Vagina (tissue), 2 donors: ENCODE results near the gene ASAP3. TPM values are rescaled to one million over a fixed set of nuclear protein-coding genes. Genes with fewer than 3 reads are reported as not detected.

Experiments
- DNase-seq, 2 donors: peaks; one replicate each; pipeline ENCODE4 v3.0.0-alpha.2; 2017; ENCODE audit errors: extremely low spot score in 2 of 2
- H3K27ac ChIP-seq: fragments of 200-600 bp; sonication (generic); one replicate; pipeline ENCODE4 v1.5.1; 2019
- H3K27me3 ChIP-seq: fragments of 200-600 bp; sonication (generic); one replicate; pipeline ENCODE4 v1.5.1; 2019
- H3K36me3 ChIP-seq, 2 donors: fragments of 200-600 bp; sonication (generic); one replicate each; pipeline ENCODE4 v1.5.1; 2017 to 2019
- H3K4me1 ChIP-seq: fragments of 200-600 bp; sonication (generic); one replicate; pipeline ENCODE4 v1.5.1; 2019
- H3K4me3 ChIP-seq, 2 donors: fragments of 200-600 bp; sonication (generic); 1 replicate in 1 of 2; 2 replicates in 1 of 2; pipeline ENCODE4 v1.5.1; 2016 to 2019
- H3K9me3 ChIP-seq: fragments of 200-600 bp; sonication (generic); one replicate; pipeline ENCODE4 v1.5.1; 2019
- CTCF ChIP-seq, 3 experiments: fragments of 450-650 bp in 2 of 3; fragments of 200-600 bp in 1 of 3; sonication (generic) in 1 of 3; IDR thresholded peaks; one replicate each; pipeline ENCODE4 v1.5.1; 2017 to 2019; ENCODE audit warnings: antibody characterized with exemption in 3 of 3, mild to moderate bottlenecking in 2 of 3, moderate library complexity in 2 of 3
- POLR2A ChIP-seq, 2 donors: fragments of 450-650 bp; IDR thresholded peaks; one replicate each; pipeline ENCODE4 v1.6.1; 2017; ENCODE audit warnings: antibody characterized with exemption in 2 of 2, mild to moderate bottlenecking in 2 of 2, moderate library complexity in 2 of 2
- POLR2AphosphoS5 ChIP-seq, 2 donors: sonication (generic); formaldehyde crosslinking; IDR thresholded peaks; one replicate each; pipeline ENCODE4 v1.9.0; 2017; ENCODE audit warnings: antibody characterized with exemption in 2 of 2, mild to moderate bottlenecking in 2 of 2, low read depth in 1 of 2; ENCODE audit not compliant: insufficient read depth in 1 of 2
- intact Hi-C: fragments of 100-400 bp; cut with DNase I; formaldehyde crosslinking; loops from one replicate; pipeline ENCODE4 v1.15.1; 2023
- total RNA-seq: library from RNA; depleted of rRNA; stranded (reverse); fragments of >200 nt; gene quantifications from one replicate; pipeline ENCODE4 v1.2.3, GENCODE V29; 2016

Gene ASAP3
- total RNA-seq, 1 donor from 2014 or later, result 79.1 TPM

- Histone ChIP-seq H3K4me3 (no peak overlapping the region), H3K27me3 (no peaks in the 10 kb centered on the region), H3K27ac (no peak overlapping the region), H3K36me3 (no peaks in the 10 kb centered on the region), H3K4me1 (peaks cover 2% of the 10 kb centered on the region), H3K9me3 (no peaks in the 10 kb centered on the region)
- TF ChIP-seq POLR2A (IDR thresholded peaks at IDR 0.05) (no peak), POLR2AphosphoS5 (IDR thresholded peaks at IDR 0.05; ENCODE audit: insufficient read depth in 1 of 2, low read depth in 1 of 2) (no peak), CTCF (IDR thresholded peaks at IDR 0.05) (no peak)
- no peak for DNase-seq
- intact Hi-C loops, result loop anchor here (10.0 kb wide), 1 partner anchor 65 kb away; the partner anchor contains the start of gene TCEA3
Measured at GRCh38 chr1:23489842-23490241, 5.9 kb upstream of the ASAP3 start.

GRCh38 chr1:23485002-23485332, 988 bp upstream of the ASAP3 start:
- H3K27me3 ChIP-seq, result no peaks in the 10 kb centered on the region
- H3K27ac ChIP-seq, result peak overlapping the region; percentile 93
- no peaks in the 10 kb centered on the region for H3K36me3 ChIP-seq
- TF ChIP-seq POLR2AphosphoS5 (IDR thresholded peaks at IDR 0.05; ENCODE audit: insufficient read depth in 1 of 2, low read depth in 1 of 2) (no peak), POLR2A (IDR thresholded peaks at IDR 0.05) (no peak), CTCF (IDR thresholded peaks at IDR 0.05) (no peak)
- H3K4me3 ChIP-seq, result peak overlapping the region; percentile 92
- no peaks in the 10 kb centered on the region for H3K9me3 ChIP-seq
- H3K4me1 ChIP-seq, result peaks cover 22% of the 10 kb centered on the region
- no peak for DNase-seq
- intact Hi-C loops, result loop anchor here (10.0 kb wide), 1 partner anchor 60 kb away; the partner anchor contains the start of gene TCEA3

- Histone ChIP-seq H3K27ac (peak overlapping the region; percentile 93), H3K4me1 (peaks cover 26% of the 10 kb centered on the region), H3K4me3 (peak overlapping the region; percentile 92), H3K36me3 (no peaks in the 10 kb centered on the region), H3K9me3 (no peaks in the 10 kb centered on the region), H3K27me3 (no peaks in the 10 kb centered on the region)
- intact Hi-C loops, result loop anchor here (10.0 kb wide), 1 partner anchor 60 kb away; the partner anchor contains the start of gene TCEA3
- peak in 1 of 2 donors; percentile 98 for DNase-seq
- peak in 1 of 2 donors; percentile 56 for TF ChIP-seq POLR2AphosphoS5 (IDR thresholded peaks at IDR 0.05; ENCODE audit: insufficient read depth in 1 of 2, low read depth in 1 of 2)
- no peak for TF ChIP-seq POLR2A (IDR thresholded peaks at IDR 0.05)
Measured at GRCh38 chr1:23484253-23485001, 448 bp upstream of the ASAP3 start.

GRCh38 chr1:23481904-23482303, 2.1 kb downstream of the ASAP3 start:
- no peaks in the 10 kb centered on the region for H3K36me3 ChIP-seq
- peaks cover 38% of the 10 kb centered on the region for H3K4me1 ChIP-seq
- H3K27ac ChIP-seq, result no peak overlapping the region
- H3K9me3 ChIP-seq, result no peaks in the 10 kb centered on the region
- intact Hi-C loops, result loop anchor here (10.0 kb wide), 1 partner anchor 57 kb away; the partner anchor contains the start of gene TCEA3
- no peak overlapping the region for H3K4me3 ChIP-seq
- H3K27me3 ChIP-seq, result no peaks in the 10 kb centered on the region
- no peak for DNase-seq
- TF ChIP-seq POLR2A (IDR thresholded peaks at IDR 0.05) (no peak), CTCF (IDR thresholded peaks at IDR 0.05) (no peak), POLR2AphosphoS5 (IDR thresholded peaks at IDR 0.05; ENCODE audit: insufficient read depth in 1 of 2, low read depth in 1 of 2) (no peak)

- no peak for TF ChIP-seq POLR2AphosphoS5 (IDR thresholded peaks at IDR 0.05; ENCODE audit: insufficient read depth in 1 of 2, low read depth in 1 of 2)
- no peak for TF ChIP-seq POLR2A (IDR thresholded peaks at IDR 0.05)
- no peak for TF ChIP-seq CTCF (IDR thresholded peaks at IDR 0.05)
- H3K9me3 ChIP-seq, result no peaks in the 10 kb centered on the region
- no peak overlapping the region for H3K4me3 ChIP-seq
- H3K27me3 ChIP-seq, result no peaks in the 10 kb centered on the region
- intact Hi-C loops, result loop anchor here (10.0 kb wide), 1 partner anchor 56 kb away; the partner anchor contains the start of gene TCEA3
- H3K4me1 ChIP-seq, result peaks cover 38% of the 10 kb centered on the region
- no peak overlapping the region for H3K27ac ChIP-seq
- no peaks in the 10 kb centered on the region for H3K36me3 ChIP-seq
- DNase-seq, result no peak
Measured at GRCh38 chr1:23481026-23481597, 2.9 kb downstream of the ASAP3 start.
